NCI-H2081 treated with DMSO at 0.1 percent for 48 hours (cell line): ENCODE results near the gene TRAF3IP1.

Source experiments
- DNase-seq: peaks from one replicate; lab custom pipeline; 2025; lab: John Stamatoyannopoulos, UW

Gene TRAF3IP1

DNA sequence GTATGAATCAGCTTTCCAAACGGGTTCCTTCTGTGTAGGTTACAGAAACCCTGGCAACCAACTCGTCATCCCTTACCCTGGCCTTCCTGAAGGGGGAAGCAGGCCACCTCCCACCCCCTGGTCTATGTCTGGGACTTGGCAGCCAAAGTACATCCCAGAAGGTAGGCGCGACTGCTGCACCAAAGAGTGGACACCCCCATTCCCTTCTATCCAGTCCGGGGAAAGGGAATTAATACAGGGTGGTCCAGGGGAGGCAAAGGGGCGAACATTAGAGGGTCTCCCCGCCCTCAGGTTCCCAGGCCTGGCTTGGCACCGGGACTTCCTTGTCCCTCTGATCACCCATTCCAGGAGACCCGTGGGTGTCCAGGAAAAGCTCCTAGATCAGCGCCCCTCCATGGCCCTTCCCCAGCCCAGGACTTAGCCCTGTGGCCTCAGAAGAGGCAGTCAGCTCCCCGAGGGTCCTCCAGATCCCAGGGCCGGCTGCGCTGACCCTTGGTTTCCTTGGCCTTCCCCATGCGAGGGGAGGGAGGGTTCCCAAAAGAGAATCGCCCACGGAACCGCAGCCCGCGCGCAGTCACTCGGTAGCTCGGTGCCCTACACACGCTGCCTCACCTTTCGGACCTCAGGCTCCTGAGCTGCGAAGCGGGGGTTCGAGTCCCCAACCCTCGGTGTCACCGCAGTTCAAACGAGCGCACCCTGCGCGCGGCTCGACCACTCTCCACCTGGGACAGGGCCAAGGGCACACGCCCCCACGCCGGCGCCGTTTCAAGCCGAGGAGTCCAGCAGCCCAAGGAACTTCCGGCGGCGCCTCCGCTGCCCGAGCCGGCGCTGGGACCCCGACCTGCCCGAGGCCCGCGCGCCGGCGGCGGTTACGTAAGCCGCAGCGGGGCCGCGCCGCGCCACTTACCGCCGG lies 32.3 kb upstream of the TRAF3IP1 start, which contains the start of gene PER2:
TSS of gene PER2 (minus strand) at position 874 of the 913 bp plus-strand sequence. CDS start 10,674 bp downstream, outside the sequence.
- no peak for DNase-seq

DNA sequence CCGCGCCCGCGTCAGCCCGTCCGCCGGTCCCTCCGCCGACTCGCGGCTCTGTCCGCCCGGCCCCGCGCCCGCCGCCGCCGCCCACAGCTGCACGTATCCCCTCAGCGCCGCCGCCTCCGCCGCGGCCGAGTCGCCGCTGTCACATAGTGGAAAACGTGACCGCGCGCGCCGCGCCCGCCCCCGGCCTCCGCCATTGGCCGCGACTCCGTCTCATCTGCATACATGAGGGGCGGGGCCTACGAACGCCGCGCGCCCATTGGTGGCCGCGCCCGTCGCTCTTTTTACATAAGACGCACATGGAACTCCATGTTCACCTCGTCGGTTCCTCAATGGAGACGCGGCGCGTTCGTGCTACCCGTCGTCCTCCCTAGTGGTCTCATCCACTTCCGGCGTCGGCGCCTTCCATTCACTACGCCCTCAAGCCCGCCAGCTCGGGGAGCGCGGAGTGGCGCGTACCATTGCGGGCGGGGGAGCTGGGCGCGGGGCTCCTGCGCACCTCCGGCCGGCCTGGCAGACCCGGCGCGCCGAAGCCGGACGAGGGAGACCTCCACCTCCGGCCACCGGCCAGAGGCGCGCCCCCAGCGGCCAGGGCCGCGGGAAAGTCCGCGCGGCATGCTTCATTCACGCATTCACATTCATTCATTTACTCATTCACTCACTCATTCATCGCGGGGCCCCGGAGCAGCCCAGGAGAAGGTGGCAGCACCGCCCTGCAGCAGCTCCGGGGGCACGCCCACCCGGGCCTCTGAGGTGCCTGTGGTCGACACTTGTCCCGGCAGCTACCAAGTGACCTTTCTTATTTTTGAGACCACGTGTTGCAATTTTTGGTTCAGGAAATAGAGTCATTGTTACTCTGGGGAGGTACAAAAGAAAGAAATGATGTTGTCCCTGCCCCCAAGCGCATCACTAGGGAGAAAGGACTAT lies 31.4 kb upstream of the TRAF3IP1 start:
- peak; percentile 93 for DNase-seq

DNA sequence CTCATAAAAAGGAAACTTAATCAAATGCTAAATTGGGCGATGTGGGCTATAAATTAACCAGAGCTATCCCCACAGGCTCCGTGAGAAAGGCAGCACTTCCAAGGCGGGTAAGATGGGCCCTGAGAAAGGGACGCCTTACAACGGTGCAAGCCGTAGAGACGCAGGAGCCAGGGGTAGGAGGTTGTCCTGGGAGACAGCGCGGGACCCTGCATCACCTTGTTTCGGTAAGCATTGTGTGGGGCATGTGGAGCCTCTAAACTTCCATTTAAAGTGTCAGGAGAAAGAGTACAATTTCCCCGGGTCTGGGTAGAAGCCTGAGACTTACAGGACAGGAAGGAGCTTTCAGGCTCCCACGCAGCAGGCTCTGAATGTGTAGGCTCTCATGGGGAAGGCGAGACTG lies 30.7 kb upstream of the TRAF3IP1 start:
- no peak for DNase-seq

DNA sequence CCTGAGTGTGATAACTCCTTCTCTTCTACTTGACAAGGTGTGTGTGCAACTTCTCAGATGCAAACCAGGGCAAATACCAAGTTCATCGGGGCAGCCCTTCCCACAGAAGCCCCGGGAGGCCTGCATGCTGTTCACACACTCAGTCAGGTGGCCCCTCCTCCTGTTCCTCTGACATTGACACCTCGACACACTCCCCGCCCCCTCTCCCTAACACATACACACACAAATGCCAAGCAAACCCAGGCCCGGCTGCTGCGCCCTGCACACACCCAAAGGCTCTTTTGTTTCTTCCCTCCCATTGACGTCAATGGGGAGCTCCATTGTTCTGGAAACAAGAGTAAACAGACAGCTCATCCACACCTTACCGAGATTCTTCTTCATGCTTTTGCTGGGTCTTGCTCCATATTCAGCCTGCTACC lies 30.2 kb upstream of the TRAF3IP1 start:
- DNase-seq, result no peak

DNA sequence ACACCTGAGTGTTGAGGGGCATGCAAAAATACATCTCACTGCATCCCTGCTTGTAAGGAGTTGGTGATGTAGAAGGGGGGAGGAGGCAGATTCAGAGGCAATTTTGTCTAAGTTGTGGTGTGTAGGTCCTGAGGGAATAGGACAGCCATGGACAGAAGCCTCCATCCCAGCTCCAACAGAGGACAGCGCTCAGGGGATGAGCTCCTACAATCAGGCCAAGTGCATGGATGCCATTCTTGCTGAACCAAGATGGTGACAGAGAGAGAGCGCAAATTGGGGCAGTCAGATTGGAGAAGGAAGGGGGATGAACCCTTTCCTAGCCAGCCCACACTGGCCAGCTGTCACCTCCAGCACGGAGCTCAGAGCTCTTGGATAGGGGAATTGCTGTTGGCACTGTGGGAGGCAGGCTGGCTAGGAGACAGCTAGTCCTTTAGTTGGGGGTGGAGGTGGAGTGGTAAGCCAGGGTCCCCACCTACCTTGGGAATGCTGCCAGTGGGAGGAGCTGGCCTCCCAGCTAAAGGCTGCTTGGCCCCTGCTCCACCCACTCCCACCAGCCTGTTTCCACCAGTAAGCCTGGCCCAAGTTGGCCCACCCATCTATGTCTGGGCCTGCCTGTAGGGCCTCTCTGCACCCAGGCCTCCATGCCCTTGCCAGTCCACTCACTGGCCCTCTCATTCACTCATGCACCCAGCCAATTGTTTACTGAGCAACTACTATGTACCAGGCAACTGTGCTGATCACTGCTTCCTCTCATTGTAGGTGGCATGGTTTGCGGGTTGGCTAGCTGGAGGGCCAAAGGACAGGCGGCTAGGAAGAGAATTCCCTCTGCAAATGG lies 29.4 kb upstream of the TRAF3IP1 start:
- no peak for DNase-seq

DNA sequence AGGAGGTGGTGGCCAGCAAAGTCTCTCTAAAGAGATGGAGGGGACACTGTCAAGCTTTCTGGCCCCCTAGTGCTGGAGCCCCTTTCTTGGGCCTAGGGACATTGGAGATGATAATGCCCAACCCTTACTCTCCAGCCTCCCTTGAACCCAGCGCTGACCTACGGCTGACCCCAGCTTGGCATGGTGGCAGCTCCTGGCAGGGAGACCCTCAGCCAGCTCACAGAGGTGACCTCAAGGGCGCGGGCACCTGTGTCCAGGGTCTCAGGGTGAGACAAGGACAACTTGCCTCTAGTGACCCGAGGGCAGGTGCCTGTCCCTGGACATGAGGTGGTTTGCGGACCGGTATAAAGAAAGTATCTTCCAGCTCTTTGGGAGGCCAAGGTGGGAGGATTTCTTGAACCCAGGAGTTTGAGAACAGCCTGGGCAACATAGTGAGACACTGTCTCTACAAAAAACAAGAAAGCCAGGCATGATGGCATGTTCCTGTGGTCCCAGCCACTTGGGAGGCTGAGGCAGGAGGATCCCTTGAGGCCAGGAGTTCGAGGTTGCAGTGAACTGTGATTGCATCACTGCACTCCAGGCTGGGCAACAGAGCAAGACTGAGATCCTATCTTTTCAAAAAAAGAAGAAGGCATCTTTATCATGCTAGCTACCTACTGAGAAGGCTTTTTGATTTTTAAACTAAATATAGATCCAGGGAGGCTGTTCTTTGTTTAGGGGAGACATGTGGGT lies 28.6 kb upstream of the TRAF3IP1 start:
- no peak for DNase-seq

DNA sequence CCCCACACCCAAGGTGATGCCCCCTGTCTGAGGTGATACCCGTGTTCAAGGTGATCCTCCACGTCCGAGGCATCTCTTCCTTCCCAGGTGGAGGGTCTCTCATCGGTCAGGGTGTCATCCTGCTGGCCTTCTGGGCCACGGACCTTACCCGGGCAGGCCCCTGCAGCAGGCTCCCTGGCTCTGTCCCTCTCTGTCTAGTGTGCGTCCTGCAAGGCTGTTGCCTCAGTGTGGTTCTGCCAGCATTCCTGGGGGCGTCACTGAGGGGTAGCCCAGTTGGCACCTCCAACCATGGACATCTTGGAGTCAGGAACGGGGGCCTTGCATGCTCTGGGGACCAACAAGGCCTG lies 26.3 kb upstream of the TRAF3IP1 start:
- DNase-seq, result no peak

DNA sequence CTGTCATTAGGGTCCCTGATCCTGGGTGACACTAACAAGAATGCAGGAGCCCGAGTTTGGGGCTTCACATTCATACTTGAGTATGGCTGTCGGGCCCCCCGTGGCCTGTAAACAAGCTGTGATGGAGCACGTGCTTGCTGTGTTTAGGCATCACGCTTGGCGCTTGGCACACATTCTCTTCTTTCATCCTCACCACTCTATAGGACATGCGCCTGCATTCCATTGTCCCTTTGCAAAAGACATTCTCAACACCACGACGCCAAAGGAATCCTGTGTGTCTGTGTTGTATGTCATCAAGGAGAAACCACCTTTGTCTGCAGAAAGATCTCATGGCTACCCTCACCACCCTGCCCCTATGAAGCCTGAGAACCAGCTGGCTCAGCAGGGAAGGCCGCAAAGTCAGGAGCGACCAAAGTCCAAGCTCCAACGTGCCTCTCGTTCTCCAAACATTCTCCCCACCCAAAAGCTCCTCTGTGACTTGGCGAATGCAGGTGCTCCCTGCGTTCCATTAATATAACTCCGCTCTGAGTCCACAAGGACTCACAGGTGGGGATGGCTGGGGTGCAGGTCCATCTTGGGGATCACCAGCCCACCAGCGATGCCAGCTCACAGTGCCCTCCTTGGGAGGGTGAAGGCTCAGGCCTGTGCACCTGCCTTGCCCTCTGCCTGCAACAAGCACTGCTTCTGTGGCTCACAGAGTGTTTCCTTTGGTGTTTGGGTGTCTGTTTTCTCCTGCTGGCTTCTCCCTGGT lies 25.8 kb upstream of the TRAF3IP1 start:
- no peak for DNase-seq

DNA sequence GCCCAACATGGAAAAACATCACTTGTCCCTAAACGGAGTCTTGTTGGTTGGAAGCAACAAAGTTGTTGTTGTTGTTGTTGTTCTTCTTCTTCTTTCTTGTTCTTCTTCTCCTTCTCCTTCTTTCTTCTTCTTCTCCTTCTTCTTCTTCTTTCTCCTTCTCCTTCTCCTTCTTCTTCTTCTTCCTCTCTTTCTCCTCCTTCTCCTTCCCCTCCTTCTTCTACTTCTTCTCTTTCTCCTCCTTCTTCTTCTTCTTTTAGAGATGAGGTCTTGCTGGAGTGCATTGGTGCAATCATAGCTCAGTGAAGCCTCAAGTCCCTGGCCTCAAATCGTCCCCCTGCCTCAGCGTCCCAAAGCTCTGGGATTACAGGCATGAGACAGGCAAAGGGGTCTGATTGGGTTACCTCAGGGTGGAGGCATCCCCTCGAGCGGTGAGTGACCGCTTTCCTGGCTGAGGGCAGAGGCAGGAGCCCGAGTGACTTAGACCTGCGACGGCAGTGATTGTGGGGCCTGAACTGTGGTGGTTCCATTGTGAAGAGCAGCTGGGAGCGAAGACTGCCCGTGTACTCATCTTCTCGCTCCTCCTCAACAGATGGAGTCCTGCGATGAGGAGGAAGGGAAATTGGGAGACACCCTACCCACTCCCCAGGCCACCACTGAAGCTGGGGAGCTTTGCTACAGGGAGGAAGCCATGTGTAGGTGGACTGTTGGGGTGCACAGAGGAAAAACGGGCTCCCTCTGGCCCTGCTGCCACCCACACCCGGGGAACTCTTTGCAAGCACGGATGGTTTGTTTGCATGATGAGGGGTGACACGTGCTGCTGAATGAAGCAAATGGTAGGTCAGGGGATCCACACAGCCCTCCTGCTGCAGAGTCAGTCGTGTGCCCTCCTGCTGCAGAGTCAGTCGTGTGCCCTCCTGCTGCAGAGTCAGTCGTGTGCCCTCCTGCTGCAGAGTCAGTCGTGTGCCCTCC lies 24.9 kb upstream of the TRAF3IP1 start:
- DNase-seq, result no peak

DNA sequence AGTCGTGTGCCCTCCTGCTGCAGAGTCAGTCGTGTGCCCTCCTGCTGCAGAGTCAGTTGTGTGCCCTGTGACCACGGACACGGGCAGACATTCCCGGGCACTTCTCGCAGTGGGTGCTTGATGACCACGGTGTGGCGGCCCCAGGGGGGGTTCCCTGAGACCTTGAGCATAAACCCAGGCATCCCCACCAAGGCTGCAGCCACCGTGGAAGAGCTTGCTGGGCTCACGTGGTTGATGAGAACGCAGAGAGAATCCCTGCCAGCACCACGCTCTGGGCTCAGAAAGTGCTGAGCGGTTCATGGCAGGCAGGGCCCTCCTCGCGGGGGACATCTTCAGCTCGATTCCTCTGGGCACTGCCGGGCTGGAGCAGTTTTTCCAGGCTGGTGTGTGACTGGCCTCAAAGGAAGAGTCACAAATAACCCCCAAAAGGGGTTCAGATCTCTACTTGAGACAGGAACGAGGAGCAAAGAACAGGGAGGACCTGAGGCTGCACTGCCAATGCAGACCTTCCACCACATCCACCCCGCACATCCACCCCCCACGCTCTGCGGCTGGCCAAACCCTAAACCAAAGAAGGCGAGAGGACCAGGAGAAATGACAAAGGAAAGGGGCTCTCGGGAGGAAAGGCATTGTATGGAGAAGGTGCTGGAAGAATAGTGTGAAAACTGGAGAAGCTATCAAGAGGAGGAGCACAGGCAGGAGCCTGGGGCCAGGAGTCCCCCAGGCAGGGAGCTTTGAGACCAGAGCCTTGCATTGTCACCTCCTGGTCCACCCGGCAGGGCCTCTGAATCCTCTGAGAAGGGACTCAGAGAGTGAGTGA lies 23.5 kb upstream of the TRAF3IP1 start:
- no peak for DNase-seq

DNA sequence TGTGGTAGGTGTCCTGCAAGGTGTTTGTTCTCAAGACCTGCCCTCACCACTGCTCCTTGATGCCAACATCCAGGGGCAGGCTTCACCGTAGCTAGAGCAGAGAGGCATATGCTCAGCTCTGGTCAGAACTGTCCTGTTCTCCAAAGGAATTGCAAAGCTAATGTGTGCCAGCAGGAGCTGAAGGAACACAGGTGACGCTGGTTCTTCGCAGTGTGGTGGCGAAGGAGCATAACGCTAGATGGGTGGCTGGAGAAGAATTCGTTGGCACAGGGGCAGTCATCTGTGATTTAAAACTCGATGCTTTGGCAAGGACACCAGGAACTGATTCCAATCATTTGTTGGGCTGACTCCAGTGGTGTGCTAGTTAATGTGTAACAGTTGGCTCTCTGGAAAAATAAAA lies 20.5 kb upstream of the TRAF3IP1 start:
- no peak for DNase-seq

DNA sequence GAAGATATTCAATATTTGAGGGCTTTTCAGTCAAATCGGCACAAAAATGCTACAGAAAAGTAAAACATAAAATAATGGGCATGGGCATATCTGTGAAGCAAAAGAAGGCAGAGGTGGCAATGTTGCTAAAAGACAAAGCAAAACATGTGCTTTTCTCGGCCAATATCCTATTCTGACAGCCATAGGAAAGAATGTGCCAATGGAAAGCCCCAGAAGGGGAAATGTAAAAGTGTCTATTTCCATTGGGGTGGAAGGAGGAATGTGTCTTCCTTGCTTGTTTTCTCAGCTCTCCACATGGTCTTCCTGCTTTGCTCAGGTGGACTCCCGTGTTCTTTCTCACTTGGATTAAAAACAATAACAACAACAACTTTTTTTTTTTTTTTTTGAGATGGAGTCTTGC lies 18.2 kb upstream of the TRAF3IP1 start:
- no peak for DNase-seq

DNA sequence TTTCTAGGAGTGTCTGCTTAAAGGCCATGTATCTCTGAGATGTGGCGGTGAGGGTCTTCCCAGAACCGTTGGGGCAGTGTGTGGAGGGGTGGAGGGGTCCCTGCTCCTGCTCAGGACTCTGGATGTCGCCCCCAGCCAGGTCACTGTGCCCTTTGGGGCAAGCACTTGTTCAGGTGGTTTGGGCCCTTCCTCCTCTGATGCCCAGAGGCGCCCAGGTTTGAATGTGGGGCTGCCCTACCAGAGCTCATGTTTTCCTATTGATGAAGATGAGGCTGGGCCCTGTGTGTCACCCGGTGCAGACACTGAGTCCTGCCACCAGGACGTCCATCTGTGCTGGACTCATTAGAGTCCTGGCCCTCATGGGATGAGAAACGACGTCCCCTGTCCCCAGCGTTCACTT lies 17.6 kb upstream of the TRAF3IP1 start:
- no peak for DNase-seq

DNA sequence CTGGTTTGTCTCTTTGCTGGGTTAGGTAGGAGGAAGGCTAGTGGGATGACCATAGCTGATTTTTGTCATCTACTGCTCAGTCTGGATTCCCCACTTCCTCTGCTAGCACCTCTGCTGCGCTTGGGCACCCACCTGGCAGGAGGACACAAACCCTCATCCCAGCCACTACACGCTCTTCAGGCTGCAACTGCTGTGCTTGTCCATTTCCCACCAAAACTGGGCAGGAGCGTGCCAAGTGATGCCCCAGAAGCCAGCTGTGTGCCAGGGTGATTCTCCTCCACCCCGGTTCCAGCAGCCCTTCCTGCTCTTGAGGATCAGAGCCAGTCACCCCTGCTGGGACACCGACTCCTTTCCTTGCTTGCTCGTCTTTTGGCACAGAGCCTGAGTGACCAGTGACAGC lies 16.2 kb upstream of the TRAF3IP1 start:
- no peak for DNase-seq

DNA sequence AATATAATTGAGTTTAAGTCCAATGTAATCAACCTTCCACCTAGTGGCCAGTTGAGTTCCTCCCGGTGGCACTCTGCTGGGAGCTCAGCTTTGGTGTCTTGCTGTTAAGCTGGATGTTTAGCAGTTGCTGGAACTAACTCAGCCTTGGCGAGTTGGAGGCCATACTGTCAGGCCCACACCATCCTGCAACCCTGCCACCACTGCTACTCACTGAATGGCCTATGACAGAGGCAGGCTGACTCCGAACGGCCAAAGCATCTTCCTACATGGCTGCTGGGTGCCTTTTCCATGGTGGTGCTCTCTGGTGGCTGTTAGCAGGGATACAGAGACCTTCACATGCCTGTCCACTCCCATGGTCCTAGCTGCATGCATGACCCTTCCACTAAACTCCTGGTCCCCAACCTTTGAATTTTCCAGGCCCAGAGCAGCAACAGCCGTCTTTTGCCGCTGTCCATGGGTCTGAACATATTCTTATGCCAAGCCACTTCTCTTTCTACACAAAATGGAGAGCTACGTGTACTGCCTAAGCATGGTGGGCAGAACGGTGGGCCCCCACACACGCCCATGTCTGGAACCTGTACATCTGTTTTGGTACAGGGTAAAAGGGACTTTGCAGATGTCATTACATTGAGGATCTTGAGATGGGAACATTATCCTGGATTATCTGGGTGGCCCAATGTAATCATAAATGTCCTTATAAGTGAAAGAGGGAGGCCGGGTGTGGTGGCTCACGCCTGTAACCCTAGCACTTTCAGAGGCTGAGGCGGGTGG lies 15.0 kb upstream of the TRAF3IP1 start:
- DNase-seq, result no peak

DNA sequence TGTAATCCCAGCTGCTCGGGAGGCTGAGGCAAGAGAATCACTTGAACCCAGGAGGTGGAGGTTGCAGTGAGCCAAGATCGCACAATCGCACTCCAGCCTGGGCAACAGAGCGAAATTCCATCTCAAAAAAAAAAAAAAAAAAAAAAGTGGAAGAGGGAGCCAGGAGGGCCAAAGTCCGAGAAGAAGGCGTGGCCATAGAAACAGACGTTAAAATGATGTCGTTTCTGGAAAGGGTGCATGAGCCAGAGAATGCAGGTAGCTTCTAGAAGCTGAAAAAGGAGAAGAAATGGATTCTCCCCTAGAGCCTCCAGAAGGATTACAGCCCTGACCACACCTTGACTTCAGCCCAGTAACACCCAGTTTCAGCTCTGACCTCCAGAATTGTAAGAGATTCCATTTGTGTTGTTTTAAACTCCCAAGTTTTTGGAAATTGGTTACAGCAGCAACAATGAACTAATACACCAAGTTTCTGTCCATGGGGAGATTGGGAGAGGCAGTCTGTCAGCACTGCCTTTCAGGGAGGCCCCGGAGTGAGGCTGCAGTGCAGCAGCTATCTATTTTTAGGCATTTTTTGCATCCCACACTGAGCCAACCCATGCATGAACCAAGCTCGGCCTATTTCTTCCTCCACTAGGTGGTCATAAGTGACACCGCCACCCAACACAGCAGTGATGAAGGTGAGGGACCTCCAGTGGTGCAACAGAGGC lies 14.2 kb upstream of the TRAF3IP1 start:
- no peak for DNase-seq

DNA sequence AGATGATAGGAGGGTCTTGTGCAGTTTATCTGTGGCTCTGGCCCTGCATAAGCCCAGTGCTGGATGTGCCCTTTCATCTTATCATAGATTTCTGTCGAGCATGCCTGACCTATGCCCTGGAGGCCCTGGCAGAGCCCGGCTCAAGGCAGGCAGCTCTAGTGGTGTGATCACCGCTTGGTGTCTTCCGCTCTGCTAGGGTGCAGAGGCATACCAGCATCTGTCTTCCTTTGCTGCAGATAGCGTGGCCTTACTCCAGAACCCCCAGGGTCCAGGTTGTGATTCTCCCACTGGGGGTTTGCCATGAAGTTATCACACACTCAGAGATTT lies 13.7 kb upstream of the TRAF3IP1 start:
- DNase-seq, result no peak
